A673 (cell line): ENCODE data around the gene DHRS13.

Experiments
- CTCF ChIP-seq: fragments of 300-800, 200-600 bp; sonication (generic); conservative IDR thresholded peaks from 2 replicates; pipeline ENCODE4 v1.5.1; 2017; ENCODE audit warnings: low read depth, mild to moderate bottlenecking, antibody characterized with exemption, low read length, moderate library complexity, mixed read lengths
- EZH2 ChIP-seq: fragments of 200-600 bp; sonication (generic); IDR thresholded peaks from 2 replicates; pipeline ENCODE4 v1.6.1; 2017; ENCODE audit warnings: borderline replicate concordance, low read depth, mild to moderate bottlenecking, mixed read lengths, antibody characterized with exemption, low read length; ENCODE audit not compliant: poor library complexity, severe bottlenecking

GRCh38 chr17:28875848-28876550, 26.9 kb downstream of the DHRS13 start:
- TF ChIP-seq CTCF (no peak), EZH2 (no peak)
